GM19193 (cell line): ENCODE data around the gene KDELR3.

Experiments
- POLR2A ChIP-seq: IDR thresholded peaks from 4 replicates; pipeline ENCODE4 v1.6.1; 2011; ENCODE audit not compliant: insufficient read depth, insufficient read length; ENCODE audit errors: extremely low read depth

KDELR3 gene

DNA sequence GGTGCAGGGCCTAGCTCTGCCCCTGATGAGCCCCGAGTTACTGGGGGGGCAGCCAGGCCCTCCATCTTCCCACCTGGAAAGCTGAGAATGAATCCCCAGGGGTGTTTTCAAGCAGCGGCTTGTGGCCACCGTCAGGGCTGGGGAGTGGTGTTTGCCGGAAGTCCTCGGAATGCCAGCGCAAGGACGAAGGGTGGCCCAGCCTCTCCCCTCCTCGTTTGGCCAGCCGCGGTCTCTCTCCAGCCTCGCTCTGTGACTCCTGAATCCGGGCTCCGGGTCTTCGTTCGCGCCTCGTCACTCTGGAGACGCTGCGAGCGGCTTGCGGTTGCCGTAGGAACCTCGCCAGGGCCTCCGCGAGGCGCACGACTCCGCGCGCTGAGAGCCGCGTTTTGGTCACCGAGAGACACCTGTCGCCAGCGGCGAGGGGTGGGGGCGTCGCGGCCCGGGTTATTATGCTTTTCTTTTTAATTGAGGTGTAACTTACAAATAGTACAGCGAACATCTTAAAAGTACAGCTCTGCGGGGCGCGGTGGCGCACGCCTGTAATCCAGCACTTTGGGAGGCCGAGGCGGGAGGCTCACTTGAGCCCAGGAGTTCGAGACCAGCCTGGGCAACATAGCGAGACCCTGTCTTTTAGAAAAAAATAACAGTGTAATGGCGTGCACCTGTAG, 6.3 kb upstream of the KDELR3 start:
- no peak for TF ChIP-seq POLR2A

DNA sequence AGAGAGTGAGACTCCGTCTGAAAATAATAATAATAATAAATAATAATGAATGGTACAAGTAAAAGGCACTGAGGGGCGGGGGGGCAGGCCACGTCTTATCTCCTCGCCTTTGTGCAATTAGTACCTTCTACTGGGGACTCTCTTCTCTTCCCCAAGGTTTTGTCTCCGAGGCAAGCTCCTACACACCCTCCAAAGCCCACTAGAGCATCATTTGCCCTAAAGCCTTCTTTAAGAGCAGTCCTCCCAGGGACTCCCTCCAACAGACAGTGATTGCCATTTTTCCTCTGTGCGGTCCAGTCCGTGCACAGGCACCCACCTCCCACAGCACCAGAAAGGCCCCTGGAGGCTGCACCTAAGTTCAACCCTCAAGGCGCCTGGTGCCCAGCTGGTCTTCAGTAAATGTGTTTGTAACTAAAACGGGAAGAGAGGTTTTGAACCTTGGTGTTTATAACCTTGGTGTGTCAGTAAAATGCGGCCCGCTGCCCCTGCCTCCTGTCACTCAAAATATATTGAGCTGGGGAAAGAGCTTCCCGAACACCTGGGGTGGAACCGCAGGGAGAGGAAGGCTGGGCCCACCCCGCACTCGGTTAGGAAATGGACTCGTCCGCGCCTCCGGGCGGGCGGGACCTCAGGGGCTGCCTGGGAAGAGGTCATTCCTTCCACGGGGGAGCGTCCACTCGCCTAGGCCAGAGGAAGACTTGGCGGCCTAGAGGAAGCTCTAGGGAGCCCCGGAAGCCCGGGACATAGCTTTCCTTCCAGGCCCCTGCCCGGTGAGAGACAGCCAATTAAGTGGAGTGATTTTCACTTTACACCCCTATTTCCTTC, 4.7 kb upstream of the KDELR3 start:
- TF ChIP-seq POLR2A = no peak

DNA sequence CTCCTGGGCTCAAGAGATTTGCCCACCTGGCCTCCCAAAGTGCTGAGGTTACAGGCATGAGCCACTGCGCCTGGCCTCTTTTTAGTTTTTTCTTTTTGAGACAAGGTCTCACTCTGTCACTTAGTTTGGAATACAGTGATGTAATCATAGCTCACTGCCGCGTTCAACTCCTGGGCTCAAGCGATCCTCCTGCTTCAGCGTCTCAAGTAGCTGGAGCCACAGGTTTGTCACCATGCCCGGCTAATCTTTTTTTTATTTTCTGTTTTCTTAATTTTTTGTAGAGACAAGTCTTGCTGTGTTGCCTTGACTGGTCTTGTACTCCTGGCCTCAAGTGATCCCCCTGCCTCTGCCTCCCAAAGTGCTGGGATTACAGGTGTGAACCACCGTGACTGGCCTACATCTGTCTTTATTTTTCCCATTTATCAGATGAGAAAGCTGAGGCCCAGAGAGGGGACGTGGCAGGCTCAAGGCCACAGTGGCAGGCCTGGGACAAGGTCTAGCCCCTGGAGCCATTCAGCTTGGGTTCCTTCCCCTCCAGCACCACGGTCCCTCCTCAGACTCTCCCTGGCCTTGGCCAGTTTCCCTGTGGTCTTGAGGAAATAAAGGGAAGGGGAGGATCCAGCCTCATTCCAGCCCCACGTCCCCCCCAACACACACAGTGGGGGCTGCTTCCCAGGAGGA, 2.8 kb upstream of the KDELR3 start:
- TF ChIP-seq POLR2A = no peak

DNA sequence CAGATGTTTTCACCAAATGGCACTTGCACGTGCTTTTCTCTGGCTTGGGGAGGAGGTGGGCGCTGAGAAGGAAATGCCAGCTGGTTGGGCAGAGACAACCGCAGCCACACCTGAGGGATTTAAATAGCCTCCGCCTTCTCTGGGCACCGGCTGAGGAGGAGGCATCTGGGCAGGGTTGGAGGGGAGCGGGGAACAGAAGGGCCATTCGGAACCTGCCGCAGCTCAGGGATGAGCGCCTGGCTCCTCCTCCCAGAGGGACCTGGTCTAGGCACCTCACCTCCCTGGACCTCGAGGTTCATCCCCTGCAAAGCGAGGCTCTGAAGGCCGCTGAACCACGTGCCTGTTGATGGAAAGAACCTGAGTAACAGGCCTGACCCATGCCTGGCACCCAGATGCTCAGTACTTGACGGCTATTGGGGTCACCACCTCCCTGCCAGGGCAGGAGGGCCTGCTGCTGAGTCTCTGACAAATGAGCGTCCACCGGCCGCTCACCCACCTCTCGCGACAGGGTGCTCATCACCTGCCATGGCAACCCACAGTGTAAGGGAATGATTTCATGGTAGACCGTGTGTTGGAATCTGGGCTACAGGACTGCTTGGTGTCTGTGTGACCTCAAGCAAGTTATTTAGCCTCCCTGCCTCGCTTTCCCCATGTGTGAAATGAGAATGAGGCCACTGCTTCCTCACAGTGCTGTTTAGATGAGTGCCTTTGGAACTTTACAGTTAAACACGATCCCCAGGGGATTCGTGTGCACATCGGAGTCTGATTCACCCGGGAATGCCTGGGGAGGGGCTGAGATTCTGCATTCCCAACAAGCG, 2.0 kb upstream of the KDELR3 start:
- TF ChIP-seq POLR2A = no peak

DNA sequence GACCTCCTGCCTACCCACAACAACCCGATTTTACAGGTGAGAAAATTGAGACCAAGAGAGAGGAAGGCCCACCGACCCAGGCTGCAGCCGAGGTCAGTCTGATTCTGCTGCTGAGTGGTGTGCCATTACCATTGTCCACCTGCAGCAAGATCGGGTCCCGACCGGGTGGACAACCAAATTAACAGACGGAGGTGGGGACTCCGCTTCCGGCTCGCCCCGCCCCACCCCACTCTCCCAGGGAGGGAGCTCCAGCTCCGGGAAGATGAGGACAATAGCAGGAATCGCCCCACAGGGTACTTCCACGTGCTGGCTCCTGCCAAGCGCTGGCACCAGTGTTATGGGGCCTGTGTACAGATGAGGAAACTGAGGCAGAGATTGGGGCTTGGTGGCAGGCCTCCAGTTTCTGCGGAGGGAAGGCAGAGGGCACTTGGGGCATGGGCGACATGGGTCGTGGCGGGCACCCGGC, 425 bp upstream of the KDELR3 start:
- no peak for TF ChIP-seq POLR2A

DNA sequence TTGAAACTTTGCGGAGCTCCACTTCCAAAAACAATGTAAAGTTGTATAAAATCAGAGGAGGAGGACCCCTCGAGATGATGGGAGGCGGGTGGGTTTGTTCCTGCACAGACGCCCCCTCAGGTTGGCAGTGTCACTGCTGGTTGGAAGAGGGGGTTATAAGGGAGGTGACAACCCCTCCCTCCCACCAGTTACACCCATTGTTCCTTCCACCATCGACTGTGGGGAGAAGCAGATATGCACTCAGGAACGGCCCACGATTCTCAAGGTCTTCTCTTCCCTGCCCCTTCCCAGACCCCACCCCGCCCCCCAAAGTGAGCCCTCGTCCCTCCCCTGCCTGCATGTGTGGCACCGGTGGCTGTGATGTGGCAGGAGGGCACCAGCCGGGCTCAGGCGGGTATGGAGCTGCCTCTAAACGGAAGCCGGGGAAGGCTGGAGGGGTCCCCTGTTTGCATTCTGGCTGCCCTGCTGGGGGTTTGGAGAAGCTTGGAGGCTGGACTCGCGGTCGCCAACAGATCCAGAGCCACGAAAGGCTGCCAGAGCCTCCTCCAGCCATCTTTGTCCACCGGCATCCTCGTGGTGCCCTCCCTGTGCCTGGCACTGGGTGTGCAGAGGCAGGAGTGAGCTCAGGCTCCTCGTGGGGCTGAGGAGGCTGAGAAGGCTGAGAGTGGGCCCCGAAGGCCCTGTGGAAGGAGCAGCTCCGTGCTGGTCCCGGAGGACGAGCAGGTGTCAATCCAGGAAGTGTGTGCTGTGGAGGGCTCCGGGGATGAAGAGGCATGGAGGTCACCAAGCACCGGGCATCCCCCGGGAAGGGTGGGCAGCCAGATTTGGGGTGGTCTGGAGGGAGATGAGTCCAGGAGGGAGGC, 778 bp downstream of the KDELR3 start:
- no peak for TF ChIP-seq POLR2A

DNA sequence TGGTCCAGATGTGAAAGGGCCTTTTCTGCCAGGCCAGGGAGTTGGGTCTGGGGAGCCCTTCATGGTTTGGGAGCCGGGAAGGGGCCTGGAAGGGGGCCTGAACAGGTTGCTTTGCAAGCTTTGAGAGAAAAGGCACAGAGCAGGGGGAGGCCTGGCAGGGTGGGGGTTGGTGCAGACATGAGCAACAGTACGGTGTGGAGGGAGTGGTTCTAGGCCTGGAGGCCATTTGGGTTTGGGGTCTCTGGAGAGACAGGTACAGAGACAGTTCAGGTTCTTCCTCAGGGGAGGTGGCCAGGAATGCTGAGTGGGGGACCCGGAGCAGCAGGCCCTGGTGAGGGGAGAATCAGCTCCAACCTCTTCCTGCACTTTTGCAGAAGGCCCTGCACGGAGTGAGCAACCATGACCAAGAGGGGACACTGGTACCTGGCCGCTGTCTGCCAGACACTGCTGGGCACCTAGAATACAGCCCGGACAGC, 1.4 kb downstream of the KDELR3 start:
- TF ChIP-seq POLR2A = no peak

DNA sequence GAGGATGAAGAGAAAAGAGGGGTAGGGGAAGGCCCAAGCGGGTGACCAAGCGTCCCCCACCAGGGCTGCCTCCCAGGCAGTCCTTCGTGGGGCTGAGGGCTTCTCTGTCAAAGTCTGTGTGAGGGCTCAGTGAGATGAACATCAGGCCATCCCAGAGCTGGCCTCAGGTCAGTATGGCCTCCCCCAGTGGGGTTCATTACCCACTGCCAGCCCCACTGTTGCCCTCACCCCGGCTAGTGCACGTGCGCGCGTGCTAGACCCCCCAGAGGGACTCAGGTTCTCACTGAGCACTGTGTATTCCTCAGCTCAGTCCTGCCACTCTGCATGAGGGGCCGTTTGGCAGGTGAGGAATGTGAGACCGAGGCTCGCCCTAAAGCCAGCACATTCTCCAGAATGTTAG, 3.3 kb downstream of the KDELR3 start:
- no peak for TF ChIP-seq POLR2A

DNA sequence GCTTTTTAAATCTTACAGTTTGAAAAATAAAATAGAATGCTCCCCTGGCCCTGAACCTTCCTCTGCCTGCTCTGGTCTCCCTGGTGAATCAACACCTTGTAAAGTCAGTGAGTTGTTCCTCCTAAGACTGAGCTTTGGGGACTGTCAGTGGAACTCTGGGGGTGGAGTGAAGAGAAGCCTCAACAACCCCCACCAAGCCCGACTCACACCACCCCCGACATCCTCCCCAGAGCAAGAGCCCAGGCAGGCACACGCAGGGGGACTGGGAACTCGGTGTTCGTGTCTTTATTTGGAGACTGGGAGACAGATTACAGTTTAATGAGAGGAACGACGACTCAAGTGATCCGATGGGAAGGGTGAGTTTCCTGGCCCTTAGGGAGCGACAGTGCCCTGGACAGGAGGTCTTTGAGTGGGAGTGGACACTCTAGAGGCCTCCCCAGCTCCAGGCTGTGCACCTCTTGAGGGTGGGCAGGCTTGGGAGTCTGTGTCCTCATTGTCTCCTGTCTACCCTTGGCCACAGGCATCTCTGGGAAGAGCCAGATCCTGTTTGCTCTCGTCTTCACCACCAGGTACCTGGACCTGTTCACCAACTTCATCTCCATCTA, 6.2 kb downstream of the KDELR3 start:
- TF ChIP-seq POLR2A = no peak

DNA sequence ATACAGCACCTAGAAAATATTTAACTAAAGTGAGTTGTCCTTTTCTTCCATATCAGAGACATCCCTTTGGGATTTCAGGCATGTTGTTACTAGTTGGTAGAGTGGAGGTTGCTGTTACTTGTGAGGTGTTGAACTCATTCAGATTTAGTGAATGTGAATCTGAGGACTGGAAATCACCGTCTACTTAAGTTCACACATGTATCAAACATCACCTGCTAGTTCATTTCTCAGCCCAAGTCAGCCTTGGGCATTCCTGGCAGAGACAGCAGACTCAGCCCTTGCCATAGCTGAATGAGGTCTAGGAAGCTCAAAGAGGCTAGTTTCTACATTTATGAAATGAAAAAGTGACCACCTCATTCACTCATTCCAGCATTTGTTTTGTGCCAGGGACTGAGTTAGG, 9.7 kb downstream of the KDELR3 start:
- TF ChIP-seq POLR2A = no peak

DNA sequence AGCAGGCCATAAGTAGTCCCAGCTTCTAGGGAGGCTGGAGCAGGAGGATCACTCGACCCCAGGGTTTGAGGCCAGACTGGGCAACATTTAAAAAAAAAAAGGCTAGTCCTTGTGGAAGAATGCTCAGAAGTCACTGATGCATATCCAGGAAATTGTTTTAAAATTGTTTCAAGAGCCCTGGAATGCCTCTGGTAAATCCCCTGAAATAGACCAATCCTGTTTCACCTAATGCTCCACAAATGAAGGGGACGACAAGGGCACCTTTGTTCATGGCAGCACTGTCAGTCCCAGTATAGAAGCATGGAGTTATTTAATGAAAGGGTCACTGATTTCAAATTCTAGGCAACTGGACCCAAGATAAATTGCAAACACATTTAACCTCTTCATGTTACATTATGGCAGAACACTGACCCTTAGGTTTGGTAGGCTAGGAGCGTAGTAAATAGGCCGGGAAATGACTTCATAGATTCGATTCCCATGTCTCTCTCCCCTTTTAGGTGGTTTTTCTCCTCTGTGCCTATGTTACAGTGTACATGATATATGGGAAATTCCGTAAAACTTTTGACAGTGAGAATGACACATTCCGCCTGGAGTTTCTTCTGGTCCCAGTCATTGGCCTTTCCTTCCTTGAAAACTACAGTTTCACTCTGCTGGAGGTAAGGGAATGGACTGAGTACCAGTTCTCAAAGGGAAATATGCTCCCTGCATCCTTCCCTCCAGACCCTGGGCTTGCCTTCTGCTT, 11.4 kb downstream of the KDELR3 start:
- no peak for TF ChIP-seq POLR2A

DNA sequence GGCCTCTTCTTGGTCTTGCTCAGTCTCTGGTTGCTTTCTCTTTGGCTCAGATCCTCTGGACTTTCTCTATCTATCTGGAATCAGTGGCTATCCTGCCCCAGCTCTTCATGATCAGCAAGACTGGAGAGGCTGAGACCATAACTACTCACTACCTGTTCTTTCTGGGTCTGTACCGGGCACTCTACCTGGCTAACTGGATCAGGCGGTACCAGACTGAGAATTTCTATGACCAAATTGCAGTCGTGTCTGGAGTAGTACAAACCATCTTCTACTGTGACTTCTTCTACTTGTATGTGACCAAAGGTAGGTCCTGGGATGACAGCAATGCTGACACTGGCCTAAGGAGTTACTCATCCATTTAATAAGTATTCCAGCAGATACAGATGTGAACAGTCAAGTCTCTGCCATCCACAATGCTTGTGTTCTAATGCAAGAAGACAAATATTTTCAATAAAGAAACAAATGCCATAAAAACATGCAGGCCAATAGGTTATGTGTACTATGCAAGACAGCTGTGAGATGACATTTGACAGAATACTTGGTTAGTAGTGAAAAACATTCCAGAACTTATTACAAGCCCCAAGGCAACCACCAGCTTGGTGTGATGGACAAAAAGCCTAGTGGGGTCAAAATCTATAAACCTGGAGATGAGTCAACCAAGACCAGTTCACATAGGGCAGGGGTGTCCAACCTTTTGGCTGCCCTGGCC, 13.4 kb downstream of the KDELR3 start:
- no peak for TF ChIP-seq POLR2A
